ENCODE measurements around the gene MRPL27. TPM values are rescaled to one million over a fixed set of nuclear protein-coding genes. Genes with fewer than 3 reads are reported as not detected.
"Not testable (repeated sequence)": the region's sequence is repeated elsewhere in the genome, so short reads cannot be mapped to it uniquely, and the experiment has no call there.

The MRPL27 gene
- total RNA-seq, 2 experiments from 2014 or later: 13.7 to 14.8 TPM

- ChIA-PET CTCF (no interaction called here), POLR2A (no interaction called here)
- Histone ChIP-seq H3K9me3 (ENCODE audit: control insufficient read depth in 1 of 2, insufficient read depth in 1 of 2, low read length in 2 of 2) (no peaks in the 10 kb centered on the region), H3K27ac (ENCODE audit: low read depth in 1 of 2, low read length in 2 of 2) (no peak overlapping the region), H3K4me3 (ENCODE audit: low read length) (no peak overlapping the region), H3K36me3 (ENCODE audit: insufficient read depth, low read length) (no peaks in the 10 kb centered on the region), H3K4me1 (ENCODE audit: insufficient read depth, low read length) (no peaks in the 10 kb centered on the region), H3K27me3 (ENCODE audit: control insufficient read depth in 1 of 2, insufficient read depth in 2 of 2, low read length in 2 of 2) (no peaks in the 10 kb centered on the region)
- ATAC-seq (ENCODE audit: poor library complexity) (no peak), DNase-seq (no peak)
- Mint-ChIP-seq H3K27me3 (peaks cover 9% of the 10 kb centered on the region), H3K27ac (no peak overlapping the region), H3K36me3 (ENCODE audit: low read depth) (no peaks in the 10 kb centered on the region), H3K4me3 (no peak overlapping the region), H3K9me3 (peaks cover 5% of the 10 kb centered on the region), H3K4me1 (ENCODE audit: low read depth) (peaks cover 6% of the 10 kb centered on the region)
- intact Hi-C loops (cut with DNase I, micrococcal nuclease): no loop called here
- TF ChIP-seq CTCF (IDR thresholded peaks at IDR 0.05): no peak
Measured at GRCh38 chr17:50338645-50339044, 34.3 kb downstream of the MRPL27 start.

GRCh38 chr17:50337956-50338355 is 35.0 kb downstream of the MRPL27 start:
- Mint-ChIP-seq H3K4me3 (no peak overlapping the region), H3K9me3 (peaks cover 5% of the 10 kb centered on the region), H3K4me1 (ENCODE audit: low read depth) (peaks cover 8% of the 10 kb centered on the region), H3K36me3 (ENCODE audit: low read depth) (no peaks in the 10 kb centered on the region), H3K27ac (no peak overlapping the region), H3K27me3 (peaks cover 9% of the 10 kb centered on the region)
- no peak overlapping the region for H3K4me3 ChIP-seq (ENCODE audit: low read length)
- no peak overlapping the region for H3K27ac ChIP-seq (ENCODE audit: low read depth in 1 of 2, low read length in 2 of 2)
- no peaks in the 10 kb centered on the region for H3K4me1 ChIP-seq (ENCODE audit: insufficient read depth, low read length)
- ATAC-seq (ENCODE audit: poor library complexity) (no peak), DNase-seq (no peak)
- ChIA-PET CTCF (no interaction called here), POLR2A (no interaction called here)
- intact Hi-C loops (cut with DNase I, micrococcal nuclease): no loop called here
- no peaks in the 10 kb centered on the region for H3K36me3 ChIP-seq (ENCODE audit: insufficient read depth, low read length)
- peaks cover 0 to 3% of the 10 kb centered on the region in 2 experiments for H3K27me3 ChIP-seq (ENCODE audit: control insufficient read depth in 1 of 2, insufficient read depth in 2 of 2, low read length in 2 of 2)
- no peaks in the 10 kb centered on the region for H3K9me3 ChIP-seq (ENCODE audit: control insufficient read depth in 1 of 2, insufficient read depth in 1 of 2, low read length in 2 of 2)
- TF ChIP-seq CTCF (IDR thresholded peaks at IDR 0.05): no peak

- ATAC-seq (ENCODE audit: poor library complexity); H3K36me3 Mint-ChIP-seq (ENCODE audit: low read depth); DNase-seq; intact Hi-C loops (cut with DNase I, micrococcal nuclease); H3K4me3 ChIP-seq (ENCODE audit: low read length); H3K4me3 Mint-ChIP-seq; H3K27ac ChIP-seq (ENCODE audit: low read depth in 1 of 2, low read length in 2 of 2); H3K9me3 Mint-ChIP-seq; H3K27me3 ChIP-seq (ENCODE audit: control insufficient read depth in 1 of 2, insufficient read depth in 2 of 2, low read length in 2 of 2); POLR2A ChIA-PET; H3K36me3 ChIP-seq (ENCODE audit: insufficient read depth, low read length); H3K9me3 ChIP-seq (ENCODE audit: control insufficient read depth in 1 of 2, insufficient read depth in 1 of 2, low read length in 2 of 2); CTCF ChIA-PET; H3K27ac Mint-ChIP-seq; H3K4me1 ChIP-seq (ENCODE audit: insufficient read depth, low read length); H3K27me3 Mint-ChIP-seq: not testable (repeated sequence)
- peaks cover 12% of the 10 kb centered on the region for H3K4me1 Mint-ChIP-seq (ENCODE audit: low read depth)
Measured at GRCh38 chr17:50333291-50334057, 39.5 kb downstream of the MRPL27 start.

- Histone ChIP-seq H3K36me3 (ENCODE audit: insufficient read depth, low read length) (no peaks in the 10 kb centered on the region), H3K9me3 (ENCODE audit: control insufficient read depth in 1 of 2, insufficient read depth in 1 of 2, low read length in 2 of 2) (no peaks in the 10 kb centered on the region), H3K4me1 (ENCODE audit: insufficient read depth, low read length) (no peaks in the 10 kb centered on the region), H3K27ac (ENCODE audit: low read depth in 1 of 2, low read length in 2 of 2) (no peak overlapping the region), H3K4me3 (ENCODE audit: low read length) (no peak overlapping the region), H3K27me3 (ENCODE audit: control insufficient read depth in 1 of 2, insufficient read depth in 2 of 2, low read length in 2 of 2) (peaks cover 0 to 3% of the 10 kb centered on the region in 2 experiments)
- Mint-ChIP-seq H3K9me3 (no peaks in the 10 kb centered on the region), H3K27me3 (peaks cover 3% of the 10 kb centered on the region), H3K4me3 (no peak overlapping the region), H3K4me1 (ENCODE audit: low read depth) (peaks cover 12% of the 10 kb centered on the region), H3K36me3 (ENCODE audit: low read depth) (no peaks in the 10 kb centered on the region), H3K27ac (no peak overlapping the region)
- intact Hi-C loops (cut with DNase I, micrococcal nuclease): no loop called here
- ChIA-PET CTCF (no interaction called here), POLR2A (no interaction called here)
- no peak for DNase-seq
- ATAC-seq (ENCODE audit: poor library complexity): no peak
- no peak for TF ChIP-seq CTCF (IDR thresholded peaks at IDR 0.05)
Measured at GRCh38 chr17:50332196-50332595, 40.8 kb downstream of the MRPL27 start.
